ENCODE results near the gene C1orf167.

The C1orf167 gene

DNA sequence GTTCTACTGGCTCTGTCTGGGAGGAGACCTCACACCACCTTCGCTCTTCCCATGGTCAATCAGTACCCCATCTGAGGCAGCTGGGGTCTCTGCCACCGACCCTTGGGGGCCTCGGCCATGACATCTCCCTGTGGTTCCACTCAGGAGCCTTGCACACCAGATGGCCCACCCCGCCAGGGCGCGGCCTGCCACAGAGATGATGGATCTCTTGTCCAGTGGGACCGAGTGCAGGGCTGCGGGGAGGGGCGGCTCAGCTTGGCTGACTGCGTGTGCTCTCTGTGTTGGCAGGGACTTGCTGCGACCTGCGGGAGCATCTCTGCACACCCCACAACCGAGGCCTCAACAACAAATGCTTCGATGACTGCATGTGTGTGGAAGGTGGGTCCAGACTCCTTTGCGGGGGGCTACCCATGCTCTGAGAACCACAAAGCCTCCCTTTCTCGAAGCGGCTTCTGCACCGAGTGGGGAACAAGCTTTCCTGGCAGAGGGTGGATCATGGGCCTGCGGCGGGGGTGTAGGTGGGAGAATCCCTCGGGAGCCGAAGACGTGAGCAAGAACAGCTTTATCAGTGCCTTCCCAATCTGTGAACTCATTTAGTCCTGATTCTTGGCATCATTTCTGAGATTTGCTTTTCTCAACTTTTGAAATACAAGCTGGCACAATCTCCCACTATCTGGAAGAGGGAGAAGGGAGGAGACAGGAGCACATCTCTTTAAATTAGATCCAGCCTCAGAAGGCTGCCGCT is 47.0 kb upstream of the C1orf167 start:
- H3K9ac ChIP-seq (ENCODE audit: low read length): no peak overlapping the region

DNA sequence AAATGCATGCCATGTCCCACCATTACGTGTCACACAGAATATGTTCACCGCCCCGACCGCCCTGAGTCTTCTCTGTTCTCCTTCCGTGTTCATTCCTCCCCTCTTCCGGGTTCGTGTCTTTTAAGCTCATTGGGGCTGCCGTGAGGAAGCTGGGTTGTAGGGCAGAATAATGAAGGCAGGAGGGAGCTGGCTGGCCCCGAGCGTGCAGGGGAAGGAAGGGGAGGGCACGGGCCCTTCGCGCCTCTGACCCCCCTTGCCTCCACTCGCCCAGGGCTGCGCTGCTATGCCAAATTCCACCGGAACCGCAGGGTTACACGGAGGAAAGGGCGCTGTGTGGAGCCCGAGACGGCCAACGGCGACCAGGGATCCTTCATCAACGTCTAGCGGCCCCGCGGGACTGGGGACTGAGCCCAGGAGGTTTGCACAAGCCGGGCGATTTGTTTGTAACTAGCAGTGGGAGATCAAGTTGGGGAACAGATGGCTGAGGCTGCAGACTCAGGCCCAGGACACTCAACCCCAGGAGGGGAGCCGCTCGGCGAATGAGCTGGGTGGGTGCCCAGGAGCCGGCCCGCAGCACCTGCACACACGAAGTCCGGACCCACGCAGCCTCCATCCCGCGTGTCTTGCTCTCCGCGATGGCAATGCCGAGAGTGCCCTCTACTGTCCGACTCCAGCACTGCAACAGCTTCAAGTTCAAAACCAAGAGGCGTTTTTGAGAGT is 42.5 kb upstream of the C1orf167 start:
- Histone ChIP-seq H2AFZ (ENCODE audit: low read length) (peak overlapping the region; percentile 20; the same call in 1 of the 2 replicates), H3K36me3 (ENCODE audit: insufficient read depth, low read length) (no peaks in the 10 kb centered on the region), H3K4me2 (ENCODE audit: low read length) (peak overlapping the region; percentile 73), H3K27me3 (ENCODE audit: insufficient read depth, low read length) (no peaks in the 10 kb centered on the region), H3K9me3 (ENCODE audit: low read length) (no peaks in the 10 kb centered on the region), H3K9ac (ENCODE audit: low read length) (peak overlapping the region; percentile 66), H3K79me2 (ENCODE audit: insufficient read depth, low read length) (no peaks in the 10 kb centered on the region), H3K4me1 (ENCODE audit: insufficient read depth, low read length, severe bottlenecking) (peaks cover 12% of the 10 kb centered on the region), H3K27ac (ENCODE audit: low read depth, low read length, poor library complexity, severe bottlenecking) (peak overlapping the region; percentile 65), H4K20me1 (ENCODE audit: insufficient read depth, low read length) (no peaks in the 10 kb centered on the region), H3K4me3 (ENCODE audit: low read depth, low read length, poor library complexity, severe bottlenecking) (peak overlapping the region; percentile 53), H3F3A (ENCODE audit: insufficient read depth, low read length) (no peaks in the 10 kb centered on the region), H3K9me2 (ENCODE audit: low read depth, low read length) (no peaks in the 10 kb centered on the region)
- TF ChIP-seq CTCF (IDR thresholded peaks at IDR 0.05; ENCODE audit: low read length) (peak; percentile 99), EZH2 (IDR thresholded peaks at IDR 0.05; ENCODE audit: borderline replicate concordance, low read length) (no peak)

More for the DNA sequence above, 47.0 kb upstream of the C1orf167 start:
- Histone ChIP-seq H3K4me1 (ENCODE audit: insufficient read depth, low read length, severe bottlenecking) (peaks cover 12% of the 10 kb centered on the region), H3F3A (ENCODE audit: insufficient read depth, low read length) (no peaks in the 10 kb centered on the region), H4K20me1 (ENCODE audit: insufficient read depth, low read length) (no peaks in the 10 kb centered on the region), H3K27ac (ENCODE audit: low read depth, low read length, poor library complexity, severe bottlenecking) (no peak overlapping the region), H3K9me3 (ENCODE audit: low read length) (no peaks in the 10 kb centered on the region), H3K4me3 (ENCODE audit: low read depth, low read length, poor library complexity, severe bottlenecking) (no peak overlapping the region), H3K79me2 (ENCODE audit: insufficient read depth, low read length) (no peaks in the 10 kb centered on the region), H3K27me3 (ENCODE audit: insufficient read depth, low read length) (no peaks in the 10 kb centered on the region), H3K4me2 (ENCODE audit: low read length) (no peak overlapping the region), H2AFZ (ENCODE audit: low read length) (no peak overlapping the region), H3K9me2 (ENCODE audit: low read depth, low read length) (no peaks in the 10 kb centered on the region), H3K36me3 (ENCODE audit: insufficient read depth, low read length) (no peaks in the 10 kb centered on the region)
- TF ChIP-seq CTCF (IDR thresholded peaks at IDR 0.05; ENCODE audit: low read length): no peak
- no peak for TF ChIP-seq EZH2 (IDR thresholded peaks at IDR 0.05; ENCODE audit: borderline replicate concordance, low read length)

DNA sequence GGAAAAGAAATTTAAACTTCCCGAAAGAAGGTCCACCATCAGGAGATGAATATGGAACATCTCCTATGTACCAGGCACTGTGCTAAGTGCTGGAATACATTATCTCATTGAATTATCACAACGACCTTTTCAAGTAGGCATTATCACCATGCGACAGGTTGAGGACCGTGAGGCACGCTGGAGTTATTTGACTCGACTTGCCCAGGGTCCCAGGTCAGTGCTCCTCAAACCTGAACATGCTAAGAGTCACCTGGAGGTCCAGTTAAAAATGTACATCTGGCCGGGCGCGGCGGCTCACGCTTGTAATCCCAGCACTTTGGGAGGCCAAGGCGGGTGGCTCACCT is 42.0 kb upstream of the C1orf167 start:
- H3K79me2 ChIP-seq (ENCODE audit: insufficient read depth, low read length): no peaks in the 10 kb centered on the region
- TF ChIP-seq CTCF (IDR thresholded peaks at IDR 0.05; ENCODE audit: low read length) (no peak), EZH2 (IDR thresholded peaks at IDR 0.05; ENCODE audit: borderline replicate concordance, low read length) (no peak)
- peak overlapping the region; percentile 73 for H3K4me2 ChIP-seq (ENCODE audit: low read length)
- no peaks in the 10 kb centered on the region for H3K9me3 ChIP-seq (ENCODE audit: low read length)
- H3K9ac ChIP-seq (ENCODE audit: low read length): no peak overlapping the region; the same call in 1 of the 2 replicates
- no peaks in the 10 kb centered on the region for H3K36me3 ChIP-seq (ENCODE audit: insufficient read depth, low read length)
- H3K4me3 ChIP-seq (ENCODE audit: low read depth, low read length, poor library complexity, severe bottlenecking): peak overlapping the region; percentile 53
- no peaks in the 10 kb centered on the region for H3F3A ChIP-seq (ENCODE audit: insufficient read depth, low read length)
- H4K20me1 ChIP-seq (ENCODE audit: insufficient read depth, low read length): no peaks in the 10 kb centered on the region
- no peaks in the 10 kb centered on the region for H3K9me2 ChIP-seq (ENCODE audit: low read depth, low read length)
- no peak overlapping the region for H2AFZ ChIP-seq (ENCODE audit: low read length)
- no peaks in the 10 kb centered on the region for H3K27me3 ChIP-seq (ENCODE audit: insufficient read depth, low read length)
- H3K27ac ChIP-seq (ENCODE audit: low read depth, low read length, poor library complexity, severe bottlenecking): no peak overlapping the region
- peaks cover 12% of the 10 kb centered on the region for H3K4me1 ChIP-seq (ENCODE audit: insufficient read depth, low read length, severe bottlenecking)
